CD4-positive, alpha-beta T cell treated with Interferon alpha-2 for 1 hour (primary cell): Measurements from ENCODE around the gene DUSP14.
A peak's percentile ranks its signal among the peaks of the same experiment; 100 is the strongest.

Experiments
- DNase-seq, 2 donors: peaks; one replicate each; pipeline ENCODE4 v3.0.0-alpha.2; 2020 to 2022

DUSP14 gene

DNA sequence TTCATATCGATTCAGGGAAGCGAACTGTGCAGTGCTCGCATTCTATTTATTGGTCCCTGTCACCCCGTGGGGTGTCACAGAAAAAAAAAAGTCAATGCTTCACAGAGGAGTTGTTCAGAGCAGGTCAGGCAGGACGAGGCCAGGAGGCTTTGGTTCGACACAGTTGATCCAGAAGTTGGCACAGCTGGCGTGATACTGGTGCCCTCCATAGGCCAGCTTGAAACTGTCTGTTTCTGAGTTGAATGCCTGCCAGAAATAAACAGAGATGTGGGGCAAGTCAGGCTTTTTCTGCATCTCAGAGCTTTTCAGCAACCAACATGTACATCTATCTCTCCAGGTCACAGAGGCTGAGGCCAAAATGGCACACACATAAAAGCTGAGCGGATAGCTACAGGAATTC lies 29.1 kb downstream of the DUSP14 start:
- no peak for DNase-seq

DNA sequence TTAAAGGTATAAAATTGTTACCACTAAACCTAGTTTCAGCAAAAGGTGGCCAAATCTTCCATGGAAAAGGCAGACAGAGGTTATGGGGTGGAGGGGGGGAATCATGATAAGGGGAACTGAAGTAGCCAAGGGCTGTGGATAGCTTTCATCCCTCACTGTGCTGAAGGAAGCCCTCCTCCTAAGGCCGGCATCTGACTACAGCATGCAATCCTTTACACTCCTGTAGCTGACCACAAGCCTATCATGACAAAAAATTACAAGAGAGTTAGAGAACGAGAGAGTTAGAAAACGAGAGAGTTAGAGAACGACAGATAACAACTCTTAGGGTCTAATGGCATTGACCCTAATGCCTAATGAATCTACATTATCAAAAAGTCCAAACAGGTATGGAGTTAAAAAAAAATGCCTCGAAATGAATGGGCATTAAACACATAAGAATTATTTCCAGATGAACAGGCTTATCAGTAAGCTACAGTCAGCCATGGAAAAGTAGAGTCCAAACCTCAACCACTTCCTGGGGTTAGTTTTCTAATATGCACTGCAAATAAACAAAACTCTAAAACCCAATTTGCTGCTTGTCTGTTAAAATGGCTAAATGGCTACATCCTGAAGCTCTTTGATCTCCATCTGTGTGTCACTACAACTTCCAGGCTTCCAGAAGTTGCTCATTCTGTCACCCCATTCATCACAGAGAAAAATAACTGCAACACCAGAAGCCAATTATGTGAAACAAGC lies 29.7 kb downstream of the DUSP14 start:
- DNase-seq, result no peak

DNA sequence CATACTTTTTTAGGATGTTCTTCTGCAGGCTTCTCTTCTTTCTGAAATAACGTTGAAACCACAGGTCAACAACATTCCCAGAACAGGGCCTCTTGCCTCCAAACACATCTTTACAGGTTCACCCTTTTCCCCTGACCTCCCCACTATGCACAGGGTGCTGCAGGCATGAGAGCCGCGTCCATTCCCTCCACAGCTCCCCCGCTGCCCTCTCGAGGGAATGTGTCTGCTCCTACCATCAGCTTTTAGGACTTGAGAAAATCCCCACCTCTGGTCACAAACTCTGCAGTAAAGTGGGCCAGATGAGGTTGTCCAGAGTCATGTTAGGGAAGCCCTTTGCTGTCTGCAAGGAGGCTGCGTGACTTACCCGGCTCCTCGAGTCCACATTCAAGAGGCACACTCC lies 30.5 kb downstream of the DUSP14 start:
- DNase-seq, result no peak

DNA sequence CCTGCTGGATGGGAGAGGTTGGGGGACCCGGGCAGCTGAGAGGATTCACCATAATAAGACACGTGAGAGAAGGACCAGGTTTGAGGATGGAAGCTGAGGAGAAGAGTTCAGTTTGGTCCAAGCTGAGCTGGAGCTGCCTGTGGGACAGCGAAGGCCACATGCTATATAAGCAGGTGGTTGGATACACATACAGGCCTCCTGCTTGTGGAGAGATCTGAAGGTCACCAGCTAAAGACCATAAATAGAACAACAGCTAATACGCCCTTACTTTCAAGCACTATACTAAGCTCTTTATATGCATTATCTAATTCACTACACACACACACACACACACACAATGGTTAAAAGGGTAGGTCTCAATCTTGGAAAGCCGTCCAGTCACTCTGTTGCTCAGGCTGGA lies 32.1 kb downstream of the DUSP14 start:
- no peak for DNase-seq

DNA sequence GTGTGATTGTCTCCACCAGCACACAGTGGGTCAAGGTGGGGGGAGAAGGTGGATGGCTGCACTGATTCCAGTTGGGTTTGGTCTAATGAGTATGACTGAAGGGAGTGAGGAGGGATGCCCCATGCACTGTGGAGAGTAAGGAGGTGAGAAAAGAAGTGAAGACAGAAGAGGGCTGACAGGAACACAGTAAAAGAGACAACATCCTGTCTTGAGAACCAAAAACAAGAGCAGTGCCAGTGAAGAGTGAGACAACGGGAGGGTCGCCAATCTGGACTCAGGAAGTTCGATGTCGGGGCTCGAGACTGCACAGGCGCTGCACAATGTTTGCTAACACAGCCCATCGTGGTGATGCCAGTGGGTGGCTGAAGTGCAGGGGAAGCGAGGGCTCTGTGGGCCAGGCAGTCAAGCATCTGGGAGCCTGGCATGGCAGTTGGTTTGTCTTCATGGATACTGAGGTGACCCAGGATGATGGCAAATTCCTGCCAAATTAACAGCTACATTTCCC lies 34.1 kb downstream of the DUSP14 start:
- no peak for DNase-seq

DNA sequence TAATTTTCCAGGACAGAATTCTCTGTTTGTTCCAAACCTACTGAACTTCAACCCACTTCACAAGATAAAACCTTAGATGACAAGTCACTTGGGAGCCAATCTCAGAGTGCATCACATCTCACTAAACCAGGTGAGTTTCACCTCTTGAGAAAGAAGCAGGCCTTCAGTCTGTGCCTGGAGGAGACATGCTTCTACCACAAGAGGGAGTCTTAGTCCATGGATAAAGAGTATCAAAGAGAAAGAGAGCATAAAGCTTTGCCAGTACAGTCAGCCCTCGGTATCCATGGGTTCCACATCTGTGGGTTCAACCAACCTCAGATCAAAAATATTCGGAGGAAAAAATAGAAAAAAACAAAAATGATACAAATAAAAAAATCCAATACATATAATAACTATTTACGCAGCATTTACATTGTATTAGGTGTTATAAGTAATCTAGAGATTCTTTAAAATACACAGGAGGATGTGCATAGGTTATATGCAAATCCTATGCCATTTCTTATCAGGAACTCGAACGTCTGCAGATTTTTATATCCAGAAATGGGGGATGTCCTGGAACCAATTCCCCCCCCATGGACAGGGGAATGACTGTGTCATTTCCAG lies 37.7 kb downstream of the DUSP14 start:
- DNase-seq, result peak; percentile 10 to 59

DNA sequence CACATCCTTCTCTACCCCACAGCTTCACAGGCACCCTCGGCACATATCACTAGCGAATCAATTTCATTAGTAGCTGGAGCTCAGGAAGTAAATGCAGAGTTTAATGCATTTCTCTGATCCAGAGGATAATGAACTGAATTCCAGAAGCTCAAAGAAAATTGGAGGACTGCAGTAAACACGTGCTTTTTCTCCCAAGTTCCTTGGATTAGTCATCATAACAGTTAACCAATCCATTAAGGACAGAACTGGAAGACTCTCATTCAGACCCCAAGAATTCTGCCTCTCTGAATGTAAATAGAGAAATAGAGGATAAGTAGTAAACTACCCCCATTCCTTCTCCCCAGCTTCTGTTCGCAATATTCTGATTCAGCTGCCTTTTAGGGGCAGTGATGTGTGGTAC lies 40.7 kb downstream of the DUSP14 start:
- DNase-seq, result no peak

DNA sequence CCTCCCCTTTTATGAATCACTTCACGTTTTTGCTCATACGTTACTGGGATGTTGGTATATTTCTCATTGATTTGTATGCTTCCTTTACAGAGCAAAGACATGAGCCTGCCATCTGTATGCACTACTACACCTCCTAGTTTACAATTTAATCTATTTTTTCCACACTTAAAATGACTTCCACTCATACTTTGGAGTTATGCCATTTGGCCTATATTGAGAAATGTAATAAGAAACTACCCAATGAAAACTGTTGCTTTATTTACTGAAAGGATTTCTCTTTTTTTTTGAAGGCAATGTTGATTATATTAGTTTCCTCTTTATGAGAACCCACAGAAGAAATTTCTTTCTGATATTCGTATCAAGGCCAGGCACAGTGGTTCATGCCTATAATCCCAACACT lies 43.1 kb downstream of the DUSP14 start:
- DNase-seq, result no peak

DNA sequence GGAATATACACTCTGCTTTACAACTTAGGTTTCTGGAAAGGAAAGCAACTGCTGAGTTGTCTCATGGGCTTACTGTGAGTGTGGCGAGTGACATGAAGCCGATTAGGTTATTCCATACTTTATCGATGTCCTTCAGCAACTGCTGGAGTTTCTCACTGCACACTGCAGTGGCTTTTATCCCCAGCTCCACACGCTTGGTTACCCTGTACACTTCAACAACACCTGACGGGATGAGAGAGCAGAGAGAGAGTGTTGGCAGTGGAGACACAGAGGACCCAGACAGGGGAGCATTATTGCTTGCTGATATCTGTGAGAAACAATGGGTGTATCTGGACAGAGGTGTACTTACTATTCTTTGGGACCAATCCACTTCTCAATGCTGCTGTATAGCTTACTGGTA lies 46.2 kb downstream of the DUSP14 start:
- DNase-seq, result no peak

DNA sequence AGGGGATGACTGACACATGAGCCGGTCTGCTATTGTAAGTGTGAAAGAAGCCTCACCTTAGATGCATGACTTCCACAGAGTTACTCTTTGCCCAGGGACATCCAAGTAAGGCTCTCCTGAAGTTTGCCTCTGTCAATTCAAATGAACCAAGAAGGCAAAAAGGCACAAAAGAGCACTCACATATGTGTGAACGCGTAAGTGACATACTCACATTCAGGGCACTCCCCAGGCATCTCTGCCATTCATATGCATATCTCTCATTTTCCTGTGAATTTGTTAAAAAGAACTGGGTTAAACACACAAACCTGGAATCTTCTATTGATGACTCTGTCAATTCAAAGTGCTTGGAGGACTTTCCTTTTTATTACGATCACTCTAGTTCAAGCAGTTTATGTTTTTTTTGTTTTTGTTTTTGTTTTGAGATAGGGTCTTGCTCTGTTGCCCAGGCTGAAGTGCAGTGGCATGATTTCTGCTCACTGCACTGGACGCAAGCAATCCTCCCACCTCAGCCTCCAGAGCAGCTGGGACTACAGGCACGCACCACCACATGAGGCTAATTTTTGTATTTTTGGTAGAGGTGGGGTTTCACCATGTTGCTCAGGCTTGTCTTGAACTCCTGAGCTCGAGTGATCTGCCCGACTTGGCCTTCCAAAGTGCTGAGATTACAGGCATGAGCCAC lies 49.4 kb downstream of the DUSP14 start:
- no peak for DNase-seq

DNA sequence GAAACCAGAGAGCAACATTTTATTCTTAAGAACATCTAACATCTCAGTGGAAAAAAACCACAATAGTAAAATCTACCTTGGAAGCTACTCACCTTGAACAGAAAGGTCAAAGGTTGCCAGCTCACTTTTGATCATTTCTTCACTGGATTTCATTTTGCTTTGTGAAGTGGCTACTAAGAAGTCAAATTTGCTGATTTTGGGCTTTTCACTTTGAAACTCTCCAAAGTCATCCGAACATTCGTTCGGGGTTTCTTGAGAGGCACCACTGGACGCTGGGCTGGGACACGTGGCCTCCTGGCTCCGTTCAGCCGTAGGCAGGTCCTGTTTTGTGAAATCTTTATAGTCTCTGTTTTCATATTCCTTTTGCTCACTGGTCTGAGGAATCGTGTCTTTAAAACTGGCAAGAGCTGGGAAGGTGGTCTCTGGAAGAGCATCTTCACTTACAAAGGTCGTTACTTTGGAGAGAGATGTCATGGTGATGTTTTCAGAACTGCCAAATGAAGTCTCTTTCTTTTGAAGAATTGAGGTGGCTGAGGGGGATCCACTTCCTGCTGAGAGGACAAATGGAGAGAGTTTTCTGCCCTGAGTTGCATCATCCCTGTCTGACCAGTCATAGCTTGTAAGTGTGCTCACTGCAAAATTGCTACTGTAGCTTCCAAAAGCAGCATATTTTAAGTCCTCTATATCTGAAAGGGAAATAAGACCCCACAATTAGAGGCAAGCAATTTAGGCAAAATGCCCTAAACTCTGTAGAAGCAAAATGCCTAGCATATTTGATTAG lies 52.4 kb downstream of the DUSP14 start:
- no peak for DNase-seq

DNA sequence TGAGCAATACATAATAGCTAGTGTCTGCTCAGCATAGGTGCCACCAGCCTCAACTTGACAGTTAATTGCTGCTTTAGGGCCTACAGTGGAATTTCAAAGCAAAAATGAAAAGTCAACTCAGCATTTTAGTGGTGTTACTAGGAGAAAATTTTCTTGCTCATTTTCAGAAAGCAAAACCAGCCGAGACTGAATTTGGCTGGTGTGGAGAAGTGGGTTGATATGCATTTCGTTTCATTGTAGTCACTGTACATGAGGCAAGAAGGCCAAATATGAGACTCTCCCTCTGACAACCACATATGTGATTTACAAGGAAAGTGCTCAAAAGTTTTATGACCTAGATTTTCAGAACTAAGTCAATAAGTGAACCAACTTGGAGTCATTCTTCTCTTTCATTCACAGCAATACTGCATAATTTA lies 54.0 kb downstream of the DUSP14 start:
- DNase-seq, result no peak

DNA sequence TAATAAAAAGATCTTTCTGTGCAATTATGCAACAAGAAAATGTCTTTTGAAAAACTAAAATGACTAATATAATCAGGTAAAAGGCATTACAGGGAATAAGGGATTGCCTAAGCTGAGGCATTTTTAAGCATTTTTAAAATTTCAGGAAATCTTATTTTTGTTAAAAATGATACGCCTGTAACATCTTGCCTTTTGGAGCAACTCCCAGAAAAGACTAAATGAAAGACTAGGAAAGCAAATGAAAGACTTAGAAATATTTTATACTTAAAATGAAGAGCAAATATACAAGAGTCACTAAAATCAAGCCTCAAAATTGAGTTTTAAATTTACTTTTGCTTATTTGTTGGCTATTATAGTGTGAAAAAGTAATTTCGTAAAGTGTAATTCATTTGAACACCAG lies 55.8 kb downstream of the DUSP14 start:
- DNase-seq, result no peak

DNA sequence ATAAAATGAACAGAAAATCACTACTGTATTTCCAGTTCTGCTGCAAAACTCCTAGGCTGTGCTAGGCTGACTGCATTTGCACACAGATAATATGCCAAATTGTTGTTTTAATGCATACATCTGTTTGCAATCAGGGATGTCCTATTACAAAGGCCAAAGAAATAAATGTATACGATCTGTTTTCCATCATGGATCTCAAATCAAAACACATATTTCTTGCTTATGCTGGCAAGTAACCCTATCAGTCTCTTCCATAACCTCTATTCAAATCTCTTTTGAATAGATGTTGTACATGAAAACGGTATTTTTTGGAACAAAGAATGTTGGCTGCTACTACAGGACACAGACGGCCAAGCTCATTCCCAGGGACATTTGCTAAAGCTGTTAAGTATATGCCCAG lies 56.6 kb downstream of the DUSP14 start:
- DNase-seq, result no peak

DNA sequence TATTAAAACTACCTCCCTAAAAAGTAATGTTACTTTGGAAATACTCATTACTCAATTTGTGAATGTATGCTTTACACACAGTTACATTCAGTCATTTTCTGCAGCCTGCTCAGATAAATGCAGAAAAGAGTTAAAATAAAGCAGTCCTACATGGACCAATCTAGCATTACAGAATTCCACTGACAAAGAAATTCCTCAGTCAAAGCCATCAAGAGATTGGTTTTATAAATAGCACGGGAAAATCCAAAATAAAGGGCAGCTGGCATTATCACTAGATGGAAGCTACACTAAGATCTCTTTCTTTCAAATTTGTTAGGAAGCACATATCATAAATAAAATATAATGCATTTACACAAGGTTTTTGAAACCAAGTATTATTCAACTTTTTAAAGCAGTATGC lies 58.3 kb downstream of the DUSP14 start:
- no peak for DNase-seq

DNA sequence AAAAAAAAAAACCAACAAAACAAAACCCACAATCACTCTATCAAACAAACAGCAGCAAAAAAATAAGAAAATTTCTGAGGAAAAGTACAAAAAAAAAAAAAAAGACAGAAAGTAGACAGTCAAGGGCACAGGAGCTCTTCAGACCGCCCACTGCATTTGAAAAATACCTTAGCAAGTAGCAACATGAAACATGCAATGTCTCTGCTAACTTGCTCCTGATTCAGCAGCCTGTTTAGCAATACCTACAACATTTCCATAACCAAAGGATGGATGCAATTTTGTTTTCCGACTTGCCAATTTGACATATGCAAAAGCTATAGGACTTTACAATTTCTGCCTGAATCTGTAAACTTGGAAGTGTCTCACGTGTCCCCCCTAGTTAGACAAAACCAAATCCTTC lies 62.1 kb downstream of the DUSP14 start:
- DNase-seq, result no peak

DNA sequence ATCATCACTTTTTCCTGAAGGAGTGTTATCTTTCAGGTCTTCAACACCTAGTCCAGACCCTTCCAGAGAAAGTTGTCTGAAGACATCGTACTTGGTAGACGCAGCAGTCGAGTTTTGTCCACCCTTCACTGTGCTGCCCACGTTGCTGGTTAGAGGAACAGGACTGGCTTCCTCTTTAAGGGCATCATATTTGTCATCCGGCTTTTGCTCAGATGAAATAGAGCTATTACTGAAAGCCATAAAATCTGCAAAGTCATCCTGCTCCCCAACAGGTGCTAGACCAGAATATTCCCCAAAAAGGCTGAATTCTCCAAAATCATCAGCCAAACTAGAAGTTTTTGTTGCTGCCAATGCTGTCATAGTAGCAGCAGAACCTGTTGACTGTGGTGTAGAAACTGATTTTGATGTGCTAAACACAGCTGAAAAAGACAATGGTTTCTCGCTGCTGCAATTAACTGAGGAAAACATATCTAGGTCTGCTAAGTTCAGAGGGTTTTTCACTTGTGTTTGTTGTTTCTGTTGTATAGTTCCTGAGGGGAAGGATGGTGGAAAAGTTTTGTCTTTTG lies 63.8 kb downstream of the DUSP14 start:
- no peak for DNase-seq

DNA sequence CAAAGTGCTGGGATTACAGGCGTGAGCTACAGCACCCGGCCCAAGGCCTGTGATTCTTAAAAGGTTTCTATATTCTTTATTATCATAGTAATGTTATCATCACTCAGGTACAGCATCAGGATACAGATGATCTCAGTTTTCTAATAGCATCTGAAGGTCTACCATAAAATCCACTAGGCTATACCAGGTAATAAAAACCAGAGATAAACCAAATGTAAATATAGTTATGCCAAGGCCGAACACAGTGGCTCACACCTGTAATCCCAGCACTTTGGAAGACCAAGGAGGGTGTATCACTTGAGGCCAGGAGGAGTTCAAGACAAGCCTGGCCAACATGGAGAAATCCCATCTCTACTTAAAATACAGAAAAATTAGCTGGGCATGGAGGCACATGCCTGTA lies 65.7 kb downstream of the DUSP14 start:
- DNase-seq, result no peak

DNA sequence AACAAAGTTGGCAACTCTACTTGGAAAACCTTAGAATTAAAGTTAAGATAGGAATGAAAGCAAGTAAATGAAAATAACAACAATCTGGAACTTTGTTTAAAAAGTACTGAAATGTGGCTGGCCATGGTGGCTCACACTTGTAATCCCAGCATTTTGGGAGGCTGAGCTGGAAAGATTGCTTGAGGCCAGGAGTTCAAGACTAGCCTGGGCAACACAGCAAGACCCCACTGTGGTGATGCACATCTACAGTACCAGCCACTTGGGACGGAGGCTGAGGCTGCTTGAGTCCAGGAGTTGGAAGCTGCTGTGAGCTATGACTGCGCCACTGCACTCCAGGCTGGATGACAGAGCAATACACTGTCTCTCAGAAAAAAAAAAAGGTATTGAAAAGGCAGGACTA lies 67.8 kb downstream of the DUSP14 start:
- DNase-seq, result no peak

DNA sequence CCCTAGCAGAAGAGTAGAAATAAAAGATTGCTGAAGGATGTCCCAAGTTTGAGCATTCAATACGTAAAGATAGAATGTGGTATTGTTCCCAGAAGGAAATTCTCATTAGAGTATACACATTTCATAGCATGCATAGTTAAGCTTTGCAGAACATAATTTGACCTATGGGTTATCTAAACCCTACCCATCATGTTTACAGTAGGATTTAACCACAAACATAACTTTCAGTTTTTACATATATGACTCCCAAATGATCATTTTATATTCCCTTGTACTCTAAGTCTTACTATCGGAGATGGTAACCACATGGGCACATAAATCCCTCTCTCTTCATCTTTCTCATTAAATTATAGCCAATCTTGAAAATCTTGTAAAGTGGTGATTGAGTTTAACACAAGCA lies 68.6 kb downstream of the DUSP14 start:
- no peak for DNase-seq

DNA sequence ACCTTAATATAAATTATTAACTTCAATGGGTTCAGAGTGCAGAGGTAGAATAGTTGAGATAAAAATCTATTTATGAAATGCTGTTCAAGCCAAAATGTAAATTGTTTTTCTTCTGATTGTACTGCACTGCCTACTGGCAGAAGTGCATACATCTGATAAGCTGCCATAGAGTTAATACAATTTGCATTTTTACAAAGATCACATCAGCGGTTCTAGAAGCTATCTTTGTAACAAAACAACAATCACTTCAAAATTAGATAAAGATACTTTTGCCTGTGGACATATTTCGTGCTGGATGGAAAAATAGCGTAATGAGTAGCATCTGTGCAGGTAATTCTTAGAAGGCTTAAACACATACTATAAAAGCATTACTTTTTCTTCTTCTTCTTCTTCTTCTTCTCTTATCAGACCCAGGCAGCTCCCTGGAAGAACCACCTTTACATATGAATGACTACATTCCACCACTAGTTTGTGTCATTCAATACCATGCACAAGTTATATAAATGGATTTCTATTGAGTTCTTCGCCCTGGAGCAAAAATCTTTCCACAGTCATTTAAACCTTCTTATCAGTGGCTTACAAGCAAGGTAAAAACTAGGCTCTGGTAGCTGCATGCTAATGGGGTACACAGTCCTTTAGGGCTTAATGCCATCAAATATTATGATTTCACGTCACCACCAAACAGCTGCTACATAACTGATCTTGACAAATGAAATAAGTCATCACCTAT lies 72.5 kb downstream of the DUSP14 start:
- DNase-seq, result no peak
